Limb (tissue), 2 donors: ENCODE measurements around the gene CTDSPL.
A peak's percentile ranks its signal among the peaks of the same experiment; 100 is the strongest.

Experiments used
- DNase-seq, 2 donors: peaks; one replicate each; pipeline ENCODE4 v3.0.0-alpha.2; 2016; ENCODE audit errors: extremely low spot score in 2 of 2

CTDSPL gene

GRCh38 chr3:37853691-37854413 is 7.8 kb upstream of the CTDSPL start:
- no peak for DNase-seq

GRCh38 chr3:37855363-37855970 is 6.2 kb upstream of the CTDSPL start:
- DNase-seq = peak; percentile 75 to 91

GRCh38 chr3:37856381-37856780 is 5.3 kb upstream of the CTDSPL start:
- no peak for DNase-seq

- no peak for DNase-seq
Measured at GRCh38 chr3:37858742-37859141, 2.9 kb upstream of the CTDSPL start.

- DNase-seq = no peak
Measured at GRCh38 chr3:37859354-37859753, 2.3 kb upstream of the CTDSPL start.

GRCh38 chr3:37859908-37860199 is 1.8 kb upstream of the CTDSPL start:
- no peak for DNase-seq

GRCh38 chr3:37862219-37862902 is 681 bp downstream of the CTDSPL start:
- peak; percentile 20 to 73 for DNase-seq

GRCh38 chr3:37862903-37863815 is 1.5 kb downstream of the CTDSPL start:
- no peak for DNase-seq

GRCh38 chr3:37863949-37864822 is 2.5 kb downstream of the CTDSPL start:
- no peak for DNase-seq

GRCh38 chr3:37864904-37865303 is 3.2 kb downstream of the CTDSPL start:
- no peak for DNase-seq

GRCh38 chr3:37867144-37867543 is 5.5 kb downstream of the CTDSPL start:
- DNase-seq = no peak

GRCh38 chr3:37871858-37872257 is 10.2 kb downstream of the CTDSPL start:
- DNase-seq = no peak

GRCh38 chr3:37872413-37873160 is 10.9 kb downstream of the CTDSPL start:
- no peak for DNase-seq

- DNase-seq = no peak
Measured at GRCh38 chr3:37876279-37876678, 14.6 kb downstream of the CTDSPL start.

- DNase-seq = no peak
Measured at GRCh38 chr3:37882711-37883110, 21.0 kb downstream of the CTDSPL start.

GRCh38 chr3:37885814-37886213 is 24.1 kb downstream of the CTDSPL start:
- no peak for DNase-seq

GRCh38 chr3:37886395-37886794 is 24.7 kb downstream of the CTDSPL start:
- no peak for DNase-seq

GRCh38 chr3:37887062-37887461 is 25.4 kb downstream of the CTDSPL start:
- DNase-seq = no peak

GRCh38 chr3:37887824-37888223 is 26.1 kb downstream of the CTDSPL start:
- no peak for DNase-seq

GRCh38 chr3:37888421-37888820 is 26.7 kb downstream of the CTDSPL start:
- no peak for DNase-seq
